Measurements from ENCODE around the gene DR1.

DR1 gene
- 76.4 to 116 (median 92.1) reads per million in 4 donors for total RNA-seq

DNA sequence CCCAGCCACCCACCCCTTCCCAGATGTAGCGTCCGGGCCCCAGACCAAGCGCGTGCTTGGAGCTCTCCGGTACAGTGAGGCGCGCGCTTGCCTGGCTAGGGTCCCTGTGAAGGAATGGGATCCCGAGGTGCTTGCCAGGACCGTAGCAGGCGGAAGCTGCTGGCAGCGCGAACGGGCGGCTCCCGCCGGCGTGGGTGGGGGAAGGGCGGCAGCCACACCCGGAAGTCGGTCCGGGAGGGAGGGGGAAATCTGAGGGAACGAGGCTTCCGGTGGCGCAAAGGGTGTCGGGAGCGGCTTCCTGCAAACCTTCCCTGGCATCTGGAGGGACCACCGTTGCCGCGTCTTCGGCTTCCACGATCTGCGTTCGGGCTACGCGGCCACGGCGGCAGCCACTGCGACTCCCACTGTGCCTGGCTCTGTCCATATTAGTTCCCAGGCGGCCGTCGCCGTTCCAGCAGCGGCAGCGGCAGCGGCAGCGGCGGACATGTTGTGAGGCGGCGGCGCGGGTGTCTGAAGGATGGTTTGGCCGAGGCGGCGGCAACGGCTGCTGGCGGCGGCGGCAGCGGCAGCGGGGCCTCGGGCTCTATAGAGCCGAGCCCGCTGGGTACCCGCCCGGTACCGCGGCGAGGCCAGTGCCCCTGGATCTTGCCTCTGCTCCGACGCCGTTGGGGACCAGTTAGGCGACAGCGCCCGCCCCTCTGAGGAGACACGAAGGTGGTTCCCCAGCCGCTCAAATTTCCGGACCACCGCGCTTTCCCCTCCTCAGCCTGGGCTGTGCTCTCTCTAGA, at the start of gene DR1:
Gene DR1, plus strand, starts transcription at position 275 of the 788 bp plus-strand sequence. CDS start 739 bp downstream, outside the sequence.
- DNase-seq, result peak; percentile 81 to 90 (median 87)

DNA sequence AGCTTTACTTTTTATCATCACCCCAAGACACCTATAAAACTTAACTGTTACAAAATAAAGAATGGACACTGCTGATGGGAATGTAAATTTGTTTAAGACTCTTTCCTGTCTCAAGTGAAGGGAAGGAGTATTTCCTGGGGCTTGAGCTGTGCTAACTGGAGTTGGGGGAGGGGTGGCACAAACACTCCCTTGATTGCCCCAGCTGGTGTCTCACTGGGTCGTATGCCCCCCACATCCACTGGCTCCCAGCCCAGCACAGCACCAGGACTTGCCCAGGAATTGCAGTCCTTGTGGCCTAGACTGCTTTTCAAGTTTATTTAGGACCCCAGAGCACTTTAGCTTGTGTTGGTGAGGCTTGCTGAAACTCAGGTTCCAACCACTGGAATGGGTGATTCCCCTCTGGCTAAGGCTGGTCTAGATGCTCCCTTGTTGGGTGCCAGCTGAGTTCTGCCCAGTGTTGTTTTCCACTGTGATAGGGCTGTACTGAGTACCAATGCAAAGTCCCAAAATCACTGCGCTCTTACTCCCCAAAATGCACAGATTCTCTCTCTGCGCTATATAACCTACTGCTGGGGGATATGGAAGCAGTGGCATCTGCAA, 49.1 kb upstream of the DR1 start:
- DNase-seq, result no peak

DNA sequence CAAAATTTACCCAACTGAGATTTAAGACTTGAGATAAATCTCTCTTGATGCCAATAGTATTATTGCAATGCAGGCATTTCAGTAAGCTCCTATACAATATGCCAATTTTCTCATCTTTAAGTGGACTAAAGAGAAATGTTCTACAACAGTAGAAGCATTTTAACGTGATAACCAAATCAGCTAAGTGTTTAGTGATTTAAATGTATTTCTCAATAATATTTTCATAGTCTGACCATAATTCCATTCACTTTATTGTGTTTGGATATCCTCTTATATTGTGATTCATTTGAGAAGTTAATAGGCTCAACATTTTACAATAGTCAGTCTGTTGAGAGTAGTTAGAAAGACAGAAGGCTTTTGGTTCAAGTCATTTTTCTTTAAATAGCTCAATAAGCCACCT, 44.6 kb upstream of the DR1 start:
- no peak for DNase-seq

DNA sequence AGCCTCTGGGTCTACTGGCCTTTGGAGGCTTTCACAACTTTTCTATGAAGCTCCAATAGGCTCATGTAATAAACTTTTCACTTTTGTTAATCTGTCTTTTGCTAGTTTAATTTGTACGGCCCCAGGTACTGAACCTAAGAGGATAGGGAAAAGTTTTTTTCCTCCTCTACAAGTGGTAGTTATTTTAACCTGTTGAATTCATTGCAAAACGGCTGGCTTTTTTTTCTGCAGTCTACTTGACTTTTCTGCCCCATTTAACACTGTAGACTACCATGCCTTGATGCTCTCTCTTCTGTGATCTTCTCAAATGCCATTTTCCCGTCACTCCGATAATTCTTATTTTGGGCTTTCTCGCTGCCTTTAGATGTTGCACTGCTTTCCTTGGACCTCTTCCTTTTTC, 43.6 kb upstream of the DR1 start:
- no peak for DNase-seq

DNA sequence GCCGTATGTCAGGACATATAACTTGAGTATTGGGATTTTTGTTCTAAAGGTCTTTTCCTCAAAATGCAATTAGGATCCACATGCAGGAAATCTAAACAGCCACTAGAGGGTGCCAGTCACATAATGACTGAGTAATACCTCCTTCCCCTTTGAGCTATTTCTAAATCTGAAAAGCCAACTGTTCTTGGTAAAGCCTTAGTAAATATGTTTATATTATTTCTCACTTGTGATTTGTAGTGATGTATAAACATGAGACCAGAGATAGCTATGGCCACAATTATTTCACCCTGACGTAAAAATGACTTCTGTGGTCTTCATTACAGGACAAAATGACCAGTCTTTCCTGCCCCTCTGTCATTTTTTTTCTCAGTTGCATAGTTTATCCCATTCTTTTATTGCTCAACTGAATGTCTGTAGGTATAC, 41.0 kb upstream of the DR1 start:
- DNase-seq, result peak in 3 of 5 donors; percentile 23 to 57 (median 41)

DNA sequence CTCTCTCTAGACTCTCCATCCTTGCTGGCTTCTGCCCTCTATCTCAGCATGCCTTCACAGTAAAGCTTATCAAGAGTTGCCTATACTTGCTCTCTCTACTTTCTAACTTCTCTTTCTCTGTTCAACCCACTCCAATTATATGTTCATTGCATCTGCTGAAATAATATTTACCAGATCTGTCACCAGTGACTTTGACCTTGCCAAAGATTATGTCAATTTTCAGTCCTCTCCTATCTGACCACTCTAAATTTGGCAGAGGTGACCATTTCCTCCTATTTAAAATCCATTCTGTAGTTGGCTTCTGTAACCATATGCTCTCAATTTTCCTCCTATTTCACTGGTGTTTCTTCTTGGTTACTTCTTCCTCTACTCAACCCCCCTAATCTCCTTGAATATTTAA, 38.8 kb upstream of the DR1 start:
- DNase-seq, result no peak

DNA sequence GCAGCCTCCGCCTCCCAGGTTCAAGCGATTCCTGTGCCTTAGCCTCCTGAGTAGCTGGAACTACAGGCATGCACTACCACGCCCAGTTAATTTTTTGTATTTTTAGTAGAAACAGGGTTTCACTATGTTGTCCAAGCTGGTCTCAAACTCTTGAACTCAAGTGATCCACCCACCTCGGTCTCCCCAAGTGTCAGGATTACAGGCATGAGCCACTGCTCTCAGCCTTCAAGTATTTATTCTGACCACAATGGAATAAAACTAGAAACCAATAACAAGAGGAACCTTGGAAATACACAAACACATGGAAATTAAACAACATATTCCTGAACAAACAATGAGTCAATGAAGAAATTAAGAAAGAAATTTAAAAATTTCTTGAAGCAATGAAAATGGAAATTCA, 32.7 kb upstream of the DR1 start:
- no peak for DNase-seq

DNA sequence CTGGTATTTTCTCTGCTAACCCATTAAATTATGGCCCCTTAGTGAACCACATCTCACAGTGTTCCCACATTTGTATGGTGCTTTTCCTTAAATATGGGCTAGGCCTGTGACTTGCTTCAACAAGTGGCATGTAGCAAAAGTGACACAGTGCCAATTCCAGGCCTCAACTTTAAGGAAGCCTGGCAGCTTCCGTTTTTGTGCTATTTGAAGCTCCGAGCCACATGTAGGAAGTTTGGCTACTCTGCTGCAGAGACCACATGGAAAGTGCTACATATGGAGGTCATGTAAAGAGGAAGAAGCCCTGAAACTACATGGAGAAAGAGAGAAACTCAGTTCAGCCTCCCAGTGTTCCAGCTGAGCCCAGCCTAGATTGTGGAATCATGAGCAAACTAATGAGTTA, 28.5 kb upstream of the DR1 start:
- no peak for DNase-seq

DNA sequence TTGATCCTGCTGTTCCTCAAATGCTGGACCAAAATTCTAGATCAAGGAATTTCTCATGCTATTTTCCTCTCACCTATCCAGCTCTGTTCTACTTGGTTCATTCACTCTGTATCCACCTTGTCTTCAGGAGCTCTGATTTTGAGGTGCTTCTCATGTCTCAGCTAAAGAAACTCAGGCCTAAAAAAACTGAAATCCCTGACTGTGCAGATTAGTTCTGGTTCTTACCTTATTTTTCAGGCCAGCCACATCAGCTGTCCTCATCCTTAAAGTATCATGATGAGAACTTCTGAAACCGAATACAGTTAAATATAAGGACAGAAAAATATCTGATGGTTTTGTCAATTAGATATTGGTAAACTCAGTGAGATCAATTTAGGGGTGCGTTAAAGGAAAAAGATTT, 27.8 kb upstream of the DR1 start:
- DNase-seq, result no peak

DNA sequence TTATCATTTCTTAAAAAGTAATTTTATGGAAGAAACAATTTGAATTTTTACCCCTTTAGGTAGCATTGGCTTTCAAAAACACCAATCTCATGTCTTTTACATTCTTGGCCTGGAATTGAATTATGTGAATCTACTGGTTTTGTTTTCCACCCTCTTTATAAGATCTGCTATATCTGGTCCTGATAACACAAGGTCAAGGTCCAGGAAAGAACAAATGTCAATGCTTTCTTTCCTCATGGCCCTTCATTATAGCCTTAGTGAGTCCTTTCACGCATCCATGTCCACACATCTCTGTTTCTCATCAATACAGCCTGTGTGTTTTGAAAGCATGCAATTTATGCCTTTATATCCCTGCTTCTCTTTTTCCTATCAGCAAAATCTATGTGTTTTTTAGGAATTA, 24.0 kb upstream of the DR1 start:
- DNase-seq, result no peak

DNA sequence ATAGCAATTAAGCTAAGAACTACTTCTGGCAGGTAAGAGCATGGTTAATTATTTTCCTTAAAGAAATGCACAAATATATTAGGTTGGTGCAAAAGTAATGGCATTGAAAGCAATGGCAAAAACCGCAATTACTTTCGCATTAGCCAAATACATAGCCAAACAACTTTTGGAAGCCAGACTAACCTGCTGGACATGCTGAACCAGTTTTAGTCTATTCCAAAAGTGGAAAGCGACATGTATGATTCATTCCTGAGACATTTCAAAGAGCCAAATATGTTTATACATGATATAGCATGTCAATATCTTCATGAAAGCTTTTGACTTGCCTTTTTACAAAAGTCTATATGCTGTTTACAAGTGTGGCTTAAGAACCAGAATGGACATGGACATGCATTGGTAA, 23.4 kb upstream of the DR1 start:
- no peak for DNase-seq

DNA sequence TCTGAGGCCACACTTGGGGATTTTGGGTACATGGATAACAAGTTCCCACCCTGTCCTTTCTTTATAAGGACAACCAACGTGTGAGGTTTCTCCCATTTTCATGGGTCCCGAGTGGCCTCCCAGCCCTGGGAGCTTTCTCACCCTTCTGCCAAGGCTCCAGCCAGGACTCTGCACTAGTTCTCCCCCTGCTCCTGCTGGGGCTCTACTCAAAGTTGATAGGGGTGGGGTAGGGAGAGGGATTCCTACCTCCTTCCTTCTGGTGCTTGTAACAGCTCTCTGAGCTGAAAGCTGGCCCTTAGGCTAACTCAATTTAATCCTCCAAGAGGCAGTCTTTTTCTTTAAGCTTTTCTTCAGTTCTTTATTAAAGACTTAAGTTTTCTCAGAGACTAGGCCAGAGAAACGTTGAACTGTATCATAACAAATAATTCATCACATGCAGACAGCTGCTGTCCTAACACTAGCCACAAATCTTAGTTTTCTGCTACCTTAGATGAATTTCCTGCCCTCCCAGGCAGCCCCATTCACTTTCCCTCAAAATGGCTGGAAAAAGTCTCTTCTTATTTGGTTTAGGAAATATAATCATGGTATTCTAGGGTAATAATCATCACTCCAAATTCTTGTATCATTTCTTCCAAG, 22.4 kb upstream of the DR1 start:
- DNase-seq, result no peak

DNA sequence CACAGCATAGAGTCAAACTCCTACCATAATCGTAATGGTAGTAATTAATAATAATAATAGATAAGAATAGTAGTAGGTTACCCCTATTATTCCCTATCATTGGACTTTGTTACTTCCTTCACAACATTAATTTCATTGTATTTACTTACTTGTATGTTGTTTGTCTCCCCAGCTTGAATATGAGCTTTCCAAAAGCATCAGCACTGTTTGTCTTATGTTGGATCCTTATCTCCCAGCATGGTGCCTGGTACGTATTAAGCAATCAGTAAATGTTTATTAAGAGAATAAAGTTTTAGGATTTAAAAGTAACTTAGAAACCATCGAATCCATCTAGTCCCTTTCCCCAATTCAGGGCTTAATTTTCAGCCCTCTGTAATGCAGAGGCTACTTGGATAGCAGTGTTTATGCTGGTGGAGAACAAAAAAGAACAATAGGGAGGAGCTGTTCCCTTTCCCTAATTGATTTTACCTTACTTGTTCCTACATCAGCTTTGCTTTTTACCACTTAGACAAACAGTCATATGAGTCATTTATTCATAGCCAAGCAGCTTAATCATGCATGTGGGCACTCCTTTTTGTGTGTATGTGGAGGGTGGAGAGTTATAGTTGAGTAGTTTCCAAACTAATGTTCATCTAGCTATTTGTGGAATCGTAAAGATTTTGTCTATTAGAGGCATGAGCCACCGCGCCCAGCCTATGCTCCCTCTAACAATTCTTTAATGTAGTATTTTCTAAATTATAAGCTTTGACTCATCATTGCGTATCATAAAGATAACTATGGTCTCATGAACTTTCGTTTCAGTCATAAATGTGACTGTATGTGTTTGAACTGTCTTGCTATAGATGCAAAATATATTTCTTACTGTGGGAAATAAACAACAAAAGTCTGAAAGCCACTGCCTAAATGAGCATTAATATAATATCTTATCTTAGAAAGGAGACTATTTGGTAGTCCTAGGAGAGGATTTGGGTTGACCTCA, 20.9 kb upstream of the DR1 start:
- no peak for DNase-seq

DNA sequence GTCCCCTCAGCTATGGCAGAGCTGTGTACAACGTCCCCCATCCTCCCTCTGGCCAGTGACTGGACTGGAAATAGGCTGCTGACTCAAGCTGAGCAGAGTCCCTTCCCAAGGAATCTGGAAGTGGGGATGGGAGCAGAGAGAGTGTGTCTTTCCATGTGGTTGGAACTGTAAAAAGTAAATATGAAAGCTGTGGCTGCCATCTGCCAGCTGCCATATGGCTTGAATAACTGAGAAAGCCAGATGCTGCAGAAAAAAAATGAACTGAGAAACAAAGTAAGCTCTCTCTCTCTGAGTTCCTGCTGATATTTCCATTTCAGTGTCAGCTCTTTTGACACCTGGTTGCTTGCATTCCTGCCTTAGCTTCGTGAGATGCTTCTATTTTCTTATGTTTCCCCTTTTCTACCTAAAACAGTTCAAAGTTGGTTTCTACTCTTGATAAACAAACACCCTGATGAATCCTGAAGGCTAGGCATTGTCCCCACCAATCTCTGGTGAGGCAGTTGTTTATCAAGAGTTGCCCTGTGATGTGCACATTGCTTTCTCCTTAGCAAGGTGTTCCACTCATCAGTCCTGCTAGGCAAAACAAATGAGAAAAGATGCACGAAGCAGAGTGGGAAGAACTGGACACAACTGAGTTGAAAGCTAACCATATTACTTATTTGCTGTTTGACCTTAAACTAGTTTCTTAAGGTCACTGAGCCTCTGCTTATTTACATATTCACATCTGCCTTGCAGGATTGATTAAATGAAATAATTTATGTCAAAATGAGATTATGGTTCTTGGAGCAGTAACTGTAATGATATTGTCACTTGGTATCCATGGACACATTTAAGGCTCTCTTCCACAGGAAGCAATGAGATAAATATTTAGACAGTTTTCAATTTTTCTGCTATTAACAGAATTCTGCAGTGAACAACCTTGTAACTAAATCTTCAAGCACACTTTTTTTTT, 16.6 kb upstream of the DR1 start:
- DNase-seq, result no peak

DNA sequence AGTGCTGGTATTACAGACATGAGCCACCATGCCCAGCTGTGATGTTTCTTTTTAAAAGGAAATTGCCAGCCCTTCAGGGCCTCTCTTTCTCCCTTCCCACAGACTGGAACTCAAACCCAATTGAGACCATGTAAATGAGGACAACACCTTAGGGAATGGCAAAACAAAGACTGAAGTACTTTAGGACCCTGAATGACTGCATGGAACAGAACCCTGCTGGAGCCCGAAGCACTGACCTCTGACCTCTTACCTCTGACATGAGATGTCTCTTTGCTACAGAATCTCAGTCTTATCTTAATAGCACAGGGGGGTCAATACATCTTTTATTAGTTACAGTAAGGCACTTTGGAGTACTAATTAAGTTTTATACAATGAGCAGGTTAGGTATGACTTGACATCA, 15.5 kb upstream of the DR1 start:
- DNase-seq, result no peak

DNA sequence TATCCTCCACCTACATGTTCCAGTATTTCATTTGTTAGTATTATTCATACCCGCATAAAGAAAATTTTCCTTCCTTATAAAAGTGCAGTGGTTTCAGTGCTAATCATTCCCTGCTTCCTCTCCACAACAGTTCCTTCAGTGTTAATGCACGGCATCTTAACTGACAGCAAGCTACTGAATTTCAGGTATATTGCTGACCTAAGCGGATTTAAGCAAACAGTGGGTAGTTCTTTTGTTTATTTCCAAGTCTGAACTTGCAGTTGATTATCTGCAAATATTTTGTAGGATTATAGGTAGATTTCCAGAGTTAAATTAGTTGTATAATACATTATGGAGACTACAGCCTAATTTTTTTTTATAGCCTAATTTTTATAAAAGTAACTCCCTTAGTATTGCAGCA, 15.1 kb upstream of the DR1 start:
- DNase-seq, result no peak

DNA sequence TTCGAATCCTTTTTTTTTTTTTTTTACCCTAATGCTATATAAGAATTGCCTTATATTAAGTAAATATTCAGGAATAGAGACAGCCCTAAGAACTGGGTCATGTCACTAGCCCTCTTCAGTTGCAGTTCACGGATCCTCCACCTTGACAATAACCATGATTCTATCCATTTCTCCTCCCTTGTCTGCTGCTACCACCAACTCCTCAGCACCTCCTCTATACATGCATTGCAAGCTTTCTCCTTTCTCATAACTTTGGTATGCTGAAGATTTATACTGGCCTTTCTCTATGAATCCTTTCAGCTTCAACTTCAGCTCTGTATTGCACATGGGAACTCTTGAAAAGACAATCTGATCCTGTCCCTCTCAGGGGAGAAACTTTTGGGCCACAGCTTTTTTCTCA, 14.3 kb upstream of the DR1 start:
- no peak for DNase-seq

DNA sequence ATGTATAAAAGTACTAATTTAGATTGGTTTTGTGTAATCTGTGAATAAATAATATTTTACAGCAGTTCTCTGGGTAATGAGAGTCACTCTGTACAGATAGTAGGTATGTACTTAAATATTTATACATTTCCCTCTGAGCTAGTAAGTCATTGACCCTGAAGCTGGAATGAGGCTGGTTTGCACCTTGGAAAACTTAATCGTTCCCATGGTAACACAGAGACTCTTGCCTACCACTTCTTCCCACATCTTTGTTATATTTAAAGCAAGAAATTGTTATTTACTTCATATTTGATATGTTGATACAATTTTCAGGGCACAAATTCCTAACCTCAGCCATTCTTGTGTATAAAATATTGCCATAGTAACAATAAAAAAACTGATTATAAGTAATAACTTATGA, 13.3 kb upstream of the DR1 start:
- DNase-seq, result no peak

DNA sequence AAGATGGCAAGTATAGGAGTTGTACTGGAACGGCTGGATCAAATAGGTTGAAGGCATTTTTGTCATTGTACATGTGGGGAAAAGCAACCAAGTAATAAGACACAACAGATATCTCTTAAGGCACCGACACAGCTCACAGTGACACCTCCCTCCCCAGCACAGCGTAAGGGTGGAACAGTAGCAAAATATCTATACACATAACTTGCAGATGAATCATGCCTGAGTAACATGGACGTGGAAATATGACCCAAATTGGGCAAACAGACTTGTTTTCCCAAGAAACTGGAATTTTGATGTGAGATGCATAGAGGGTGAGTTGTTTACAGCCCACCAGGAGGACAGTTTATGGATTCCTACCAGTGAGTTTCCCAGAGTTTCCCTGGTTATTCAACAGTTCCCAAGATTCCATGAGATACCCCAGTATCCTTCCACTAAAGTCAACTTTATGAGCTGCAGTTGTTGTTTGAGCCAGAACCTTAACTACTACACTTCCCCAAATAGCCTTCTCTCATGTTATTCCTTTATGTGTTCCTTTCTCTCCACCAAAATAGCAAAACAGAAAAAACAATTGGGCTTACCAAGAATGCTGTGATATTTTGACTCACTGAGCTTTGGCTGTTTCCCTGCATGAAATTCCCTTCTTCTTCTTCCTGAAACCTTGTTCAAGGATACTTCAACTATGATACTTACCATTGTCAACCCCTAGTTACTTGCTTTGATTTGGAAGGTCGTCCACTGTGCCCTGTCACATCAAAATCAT, 7.1 kb upstream of the DR1 start:
- no peak for DNase-seq

DNA sequence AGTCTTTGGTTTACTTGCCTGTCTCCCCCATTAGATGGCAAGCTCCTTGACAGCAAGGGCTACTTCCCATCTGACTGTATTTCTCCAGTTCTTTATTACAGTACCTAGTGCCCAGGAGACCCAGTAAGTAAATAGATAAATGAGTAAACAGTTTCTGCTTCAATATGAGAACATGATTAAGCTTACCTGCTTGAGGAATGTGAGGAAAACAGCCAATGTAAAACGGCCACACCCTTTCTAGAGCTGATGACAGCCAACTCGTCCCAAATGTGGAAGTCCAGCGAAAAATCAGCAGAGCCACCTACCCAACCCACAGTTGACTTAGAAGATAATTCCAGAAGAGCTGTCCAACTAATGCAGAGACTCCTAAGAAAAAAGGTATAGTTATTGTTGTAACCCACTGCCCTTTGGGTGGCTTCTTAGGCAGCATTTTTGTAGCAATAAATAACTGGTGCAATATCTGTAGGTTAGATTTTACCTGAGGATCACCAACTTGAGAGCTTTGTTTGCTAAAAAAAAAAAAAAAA, 6.5 kb upstream of the DR1 start:
- no peak for DNase-seq

DNA sequence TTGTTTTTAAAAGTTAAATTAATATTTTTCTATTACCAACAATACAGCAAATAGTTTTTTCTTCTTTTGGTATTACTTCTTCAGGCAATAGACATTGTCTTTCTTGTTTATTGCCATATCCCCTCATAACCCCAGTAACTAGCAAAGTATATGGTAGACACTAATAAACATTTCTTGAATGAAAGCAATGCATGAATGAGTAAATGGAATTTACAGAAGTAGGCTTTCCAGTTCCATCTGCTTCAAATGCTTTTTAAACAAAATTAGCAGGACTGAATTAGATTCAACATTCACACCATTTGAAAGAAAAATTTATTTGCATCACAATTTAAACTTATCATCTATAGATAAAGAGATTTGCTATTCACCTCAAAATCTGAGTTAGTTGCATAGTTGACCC, 5.6 kb upstream of the DR1 start:
- DNase-seq, result no peak

Data from T-helper 1 cell (primary cell).